ENCODE results near the gene PAPSS2. TPM values are rescaled to one million over a fixed set of nuclear protein-coding genes. Genes with fewer than 3 reads are reported as not detected.

Gene PAPSS2
- 22.1 to 30.4 TPM (median 29.7 TPM) in 3 replicates for total RNA-seq (2021)
- Bru-seq, nascent RNA = percentile 73 among the genes with signal in this experiment
- long read RNA-seq, experiment 1, transcript PAPSS2-201 (12 exons, 3,949 nt) = major isoform, 96 of 141 reads
- long read RNA-seq, experiment 1, partial matches to known transcripts = 28 of 141 reads
- long read RNA-seq, experiment 1, other reads (novel, unspliced or antisense) = 17 of 141 reads
- long read RNA-seq, experiment 2, transcript PAPSS2-201 (12 exons, 3,949 nt) = major isoform, 17 of 40 reads
- long read RNA-seq, experiment 2, partial matches to known transcripts = 9 of 40 reads
- long read RNA-seq, experiment 2, other reads (novel, unspliced or antisense) = 14 of 40 reads
- long read RNA-seq, experiment 3, partial matches to known transcripts = 2 of 8 reads
- long read RNA-seq, experiment 3, other reads (novel, unspliced or antisense) = 3 of 8 reads

- H3K4me1 Mint-ChIP-seq = peaks cover 62% of the 10 kb centered on the region
- ChIA-PET CTCF (interaction anchor here (0.6 to 2.4 kb wide), 5 partner anchors 8 to 126 kb away, joined by 3 to 15 read pairs (median 6); no protein-coding TSS in a partner anchor), POLR2A (no interaction called here)
- H3K4me3 Mint-ChIP-seq = peak within 1 kb of the TSS; percentile 95
- peaks cover 3% of the 10 kb centered on the region; the same call in 1 of the 2 replicates for H3K36me3 Mint-ChIP-seq
- ATAC-seq (peak; percentile 64), DNase-seq (ENCODE audit: low spot score) (peak; percentile 71)
- H3K27ac Mint-ChIP-seq = peak within 1 kb of the TSS; percentile 92
- no peaks in the 10 kb centered on the region for H3K27me3 Mint-ChIP-seq (ENCODE audit: low read depth)
- H3K9me3 Mint-ChIP-seq = no peaks in the 10 kb centered on the region
- TF ChIP-seq, protein P1, sequence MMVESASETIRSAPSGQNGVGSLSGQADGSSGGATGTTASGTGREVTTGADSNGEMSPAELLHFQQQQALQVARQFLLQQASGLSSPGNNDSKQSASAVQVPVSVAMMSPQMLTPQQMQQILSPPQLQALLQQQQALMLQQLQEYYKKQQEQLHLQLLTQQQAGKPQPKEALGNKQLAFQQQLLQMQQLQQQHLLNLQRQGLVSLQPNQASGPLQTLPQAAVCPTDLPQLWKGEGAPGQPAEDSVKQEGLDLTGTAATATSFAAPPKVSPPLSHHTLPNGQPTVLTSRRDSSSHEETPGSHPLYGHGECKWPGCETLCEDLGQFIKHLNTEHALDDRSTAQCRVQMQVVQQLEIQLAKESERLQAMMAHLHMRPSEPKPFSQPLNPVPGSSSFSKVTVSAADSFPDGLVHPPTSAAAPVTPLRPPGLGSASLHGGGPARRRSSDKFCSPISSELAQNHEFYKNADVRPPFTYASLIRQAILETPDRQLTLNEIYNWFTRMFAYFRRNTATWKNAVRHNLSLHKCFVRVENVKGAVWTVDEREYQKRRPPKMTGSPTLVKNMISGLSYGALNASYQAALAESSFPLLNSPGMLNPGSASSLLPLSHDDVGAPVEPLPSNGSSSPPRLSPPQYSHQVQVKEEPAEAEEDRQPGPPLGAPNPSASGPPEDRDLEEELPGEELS (CRISPR knock-in tag; IDR thresholded peaks at IDR 0.05) = no peak
- TF ChIP-seq CDX4 (CRISPR knock-in tag; IDR thresholded peaks at IDR 0.05; ENCODE audit: borderline replicate concordance) (no peak), FOXK1 (CRISPR knock-in tag; IDR thresholded peaks at IDR 0.05) (0 out of 2 replicates have a peak, but pooled peaks have one; percentile 31), ZNF281 (CRISPR knock-in tag; IDR thresholded peaks at IDR 0.05) (no peak), GRHL2 (CRISPR knock-in tag; IDR thresholded peaks at IDR 0.05; ENCODE audit: insufficient replicate concordance, severe bottlenecking) (no peak), HMGXB4 (CRISPR knock-in tag; IDR thresholded peaks at IDR 0.05) (peak; percentile 59; the same call in 1 of the 2 replicates), ZNF138 (CRISPR knock-in tag; conservative IDR thresholded peaks at IDR 0.05) (no peak), ERG (CRISPR knock-in tag; IDR thresholded peaks at IDR 0.05) (no peak), ZNF232 (CRISPR knock-in tag; IDR thresholded peaks at IDR 0.05) (no peak), ZNF121 (CRISPR knock-in tag; IDR thresholded peaks at IDR 0.05) (no peak), SMAD4 (CRISPR knock-in tag; IDR thresholded peaks at IDR 0.05) (no peak), E2F1 (CRISPR knock-in tag; IDR thresholded peaks at IDR 0.05) (no peak), CREB1 (CRISPR knock-in tag; IDR thresholded peaks at IDR 0.05) (no peak)
- TF ChIP-seq, protein P2, sequence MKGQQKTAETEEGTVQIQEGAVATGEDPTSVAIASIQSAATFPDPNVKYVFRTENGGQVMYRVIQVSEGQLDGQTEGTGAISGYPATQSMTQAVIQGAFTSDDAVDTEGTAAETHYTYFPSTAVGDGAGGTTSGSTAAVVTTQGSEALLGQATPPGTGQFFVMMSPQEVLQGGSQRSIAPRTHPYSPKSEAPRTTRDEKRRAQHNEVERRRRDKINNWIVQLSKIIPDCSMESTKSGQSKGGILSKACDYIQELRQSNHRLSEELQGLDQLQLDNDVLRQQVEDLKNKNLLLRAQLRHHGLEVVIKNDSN (CRISPR knock-in tag; IDR thresholded peaks at IDR 0.05) = no peak
- TF ChIP-seq, protein P3, sequence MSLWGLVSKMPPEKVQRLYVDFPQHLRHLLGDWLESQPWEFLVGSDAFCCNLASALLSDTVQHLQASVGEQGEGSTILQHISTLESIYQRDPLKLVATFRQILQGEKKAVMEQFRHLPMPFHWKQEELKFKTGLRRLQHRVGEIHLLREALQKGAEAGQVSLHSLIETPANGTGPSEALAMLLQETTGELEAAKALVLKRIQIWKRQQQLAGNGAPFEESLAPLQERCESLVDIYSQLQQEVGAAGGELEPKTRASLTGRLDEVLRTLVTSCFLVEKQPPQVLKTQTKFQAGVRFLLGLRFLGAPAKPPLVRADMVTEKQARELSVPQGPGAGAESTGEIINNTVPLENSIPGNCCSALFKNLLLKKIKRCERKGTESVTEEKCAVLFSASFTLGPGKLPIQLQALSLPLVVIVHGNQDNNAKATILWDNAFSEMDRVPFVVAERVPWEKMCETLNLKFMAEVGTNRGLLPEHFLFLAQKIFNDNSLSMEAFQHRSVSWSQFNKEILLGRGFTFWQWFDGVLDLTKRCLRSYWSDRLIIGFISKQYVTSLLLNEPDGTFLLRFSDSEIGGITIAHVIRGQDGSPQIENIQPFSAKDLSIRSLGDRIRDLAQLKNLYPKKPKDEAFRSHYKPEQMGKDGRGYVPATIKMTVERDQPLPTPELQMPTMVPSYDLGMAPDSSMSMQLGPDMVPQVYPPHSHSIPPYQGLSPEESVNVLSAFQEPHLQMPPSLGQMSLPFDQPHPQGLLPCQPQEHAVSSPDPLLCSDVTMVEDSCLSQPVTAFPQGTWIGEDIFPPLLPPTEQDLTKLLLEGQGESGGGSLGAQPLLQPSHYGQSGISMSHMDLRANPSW (CRISPR knock-in tag; conservative IDR thresholded peaks at IDR 0.05; ENCODE audit: low read depth) = no peak
Observed at GRCh38 chr10:87659571-87660483, at the start of gene PAPSS2. PAPSS2 (plus strand) TSS chr10:87659878; CDS start chr10:87659982, 104 bp downstream.

Measured in WTC11 (cell line).